WTC11 (cell line): ENCODE results near the gene CYP4F12. TPM values are rescaled to one million over a fixed set of nuclear protein-coding genes. Genes with fewer than 3 reads are reported as not detected.

Source experiments
- ATAC-seq: fragments of 200-7000 bp; cut with Tn5 transposase; 2 replicates; pipeline ENCODE4 v1.10.0; 2021; ENCODE audit warnings: mild to moderate bottlenecking, moderate library complexity
- CTCF ChIA-PET: fragments of 300-600 bp; sonication (Branson Sonifier 250); formaldehyde crosslinking; loops from one replicate; lab custom pipeline; 2021; ENCODE audit warnings: antibody characterized with exemption; lab: Charles Lee
- POLR2A ChIA-PET: fragments of 350-600 bp; sonication (Branson Sonifier 250); formaldehyde crosslinking; loops from one replicate; lab custom pipeline; 2021; ENCODE audit warnings: antibody characterized with exemption; lab: Charles Lee
- DNase-seq: peaks from one replicate; pipeline ENCODE4 v3.0.0; 2021; ENCODE audit warnings: low spot score
- H3K27ac Mint-ChIP-seq: 2 replicates; pipeline ENCODE4 v1.8.0; 2021; ENCODE audit warnings: mixed read lengths
- H3K27me3 Mint-ChIP-seq: 2 replicates; pipeline ENCODE4 v1.8.0; 2021; ENCODE audit warnings: low read depth, mild to moderate bottlenecking, moderate library complexity, mixed read lengths
- H3K36me3 Mint-ChIP-seq: 2 replicates; pipeline ENCODE4 v1.8.0; 2021; ENCODE audit warnings: mixed read lengths
- H3K4me1 Mint-ChIP-seq: 2 replicates; pipeline ENCODE4 v1.8.0; 2022; ENCODE audit warnings: mixed read lengths
- H3K4me3 Mint-ChIP-seq: 2 replicates; pipeline ENCODE4 v1.8.0; 2021; ENCODE audit warnings: mild to moderate bottlenecking, moderate library complexity, mixed read lengths
- H3K9me3 Mint-ChIP-seq: 2 replicates; pipeline ENCODE4 v1.8.0; 2021; ENCODE audit warnings: mixed read lengths
- ATF6 ChIP-seq: sonication (generic); formaldehyde crosslinking; IDR thresholded peaks from 2 replicates; pipeline ENCODE4 v1.8.1; 2023; ENCODE audit warnings: mild to moderate bottlenecking, missing genetic modification reagents
- E2F4 ChIP-seq: sonication (generic); formaldehyde crosslinking; IDR thresholded peaks from 2 replicates; pipeline ENCODE4 v1.8.1; 2022; ENCODE audit warnings: low read depth, mild to moderate bottlenecking, moderate library complexity, missing genetic modification reagents, borderline replicate concordance
- ETV6 ChIP-seq: sonication (generic); formaldehyde crosslinking; IDR thresholded peaks from 2 replicates; pipeline ENCODE4 v1.8.1; 2022; ENCODE audit warnings: mild to moderate bottlenecking, missing genetic modification reagents
- FOXJ3 ChIP-seq: sonication (generic); formaldehyde crosslinking; IDR thresholded peaks from 2 replicates; pipeline ENCODE4 v1.9.0; 2021; ENCODE audit warnings: missing genetic modification reagents, mild to moderate bottlenecking, borderline replicate concordance
- FOXK1 ChIP-seq: sonication (generic); formaldehyde crosslinking; IDR thresholded peaks from 2 replicates; pipeline ENCODE4 v1.8.0; 2022; ENCODE audit warnings: mild to moderate bottlenecking, moderate library complexity, missing genetic modification reagents
- KAT7 ChIP-seq: sonication (generic); formaldehyde crosslinking; IDR thresholded peaks from 2 replicates; pipeline ENCODE4 v1.8.1; 2023; ENCODE audit warnings: missing genetic modification reagents, mild to moderate bottlenecking, borderline replicate concordance
- NFATC4 ChIP-seq: fragments of 250-450 bp; sonication (Bioruptor Pico); IDR thresholded peaks from 2 replicates; pipeline ENCODE4 v1.9.0; 2021; ENCODE audit warnings: mild to moderate bottlenecking
- OVOL2 ChIP-seq: fragments of 250-450 bp; sonication (Bioruptor Pico); IDR thresholded peaks from 2 replicates; pipeline ENCODE4 v1.9.0; 2021; ENCODE audit warnings: mild to moderate bottlenecking, borderline replicate concordance
- RELA ChIP-seq: sonication (generic); formaldehyde crosslinking; IDR thresholded peaks from 2 replicates; pipeline ENCODE4 v1.8.1; 2022; ENCODE audit warnings: missing genetic modification reagents, mild to moderate bottlenecking, borderline replicate concordance
- STAT6 ChIP-seq: sonication (generic); formaldehyde crosslinking; conservative IDR thresholded peaks from 2 replicates; pipeline ENCODE4 v1.8.1; 2023; ENCODE audit warnings: mild to moderate bottlenecking, low read depth, missing genetic modification reagents, moderate library complexity
- TEAD1 ChIP-seq: sonication (generic); formaldehyde crosslinking; IDR thresholded peaks from 2 replicates; pipeline ENCODE4 v1.8.0; 2022; ENCODE audit warnings: mild to moderate bottlenecking, missing genetic modification reagents
- ZNF423 ChIP-seq: fragments of 250-450 bp; sonication (Bioruptor Pico); IDR thresholded peaks from 2 replicates; pipeline ENCODE4 v2.1.2; 2022; ENCODE audit warnings: mild to moderate bottlenecking, moderate library complexity
- ZNF671 ChIP-seq: fragments of 250-450 bp; sonication (Bioruptor Pico); IDR thresholded peaks from 2 replicates; pipeline ENCODE4 v1.8.0; 2021; ENCODE audit warnings: mild to moderate bottlenecking
- total RNA-seq: library from RNA; stranded (reverse); gene quantifications from 3 replicates; pipeline ENCODE4 v1.2.3, GENCODE V29; 2021
- TF ChIP-seq, protein P1 (sequence below): sonication (generic); formaldehyde crosslinking; IDR thresholded peaks from 2 replicates; pipeline ENCODE4 v1.8.1; 2023; ENCODE audit warnings: mild to moderate bottlenecking, missing genetic modification reagents, borderline replicate concordance
- TF ChIP-seq, protein P2 (sequence below): fragments of 250-450 bp; sonication (Bioruptor Pico); IDR thresholded peaks from 2 replicates; pipeline ENCODE4 v1.9.0; 2021; ENCODE audit warnings: moderate library complexity, mild to moderate bottlenecking, inconsistent platforms, borderline replicate concordance

Gene CYP4F12
- total RNA-seq, 1 experiment from 2014 or later: not detected

- TF ChIP-seq, protein P1, sequence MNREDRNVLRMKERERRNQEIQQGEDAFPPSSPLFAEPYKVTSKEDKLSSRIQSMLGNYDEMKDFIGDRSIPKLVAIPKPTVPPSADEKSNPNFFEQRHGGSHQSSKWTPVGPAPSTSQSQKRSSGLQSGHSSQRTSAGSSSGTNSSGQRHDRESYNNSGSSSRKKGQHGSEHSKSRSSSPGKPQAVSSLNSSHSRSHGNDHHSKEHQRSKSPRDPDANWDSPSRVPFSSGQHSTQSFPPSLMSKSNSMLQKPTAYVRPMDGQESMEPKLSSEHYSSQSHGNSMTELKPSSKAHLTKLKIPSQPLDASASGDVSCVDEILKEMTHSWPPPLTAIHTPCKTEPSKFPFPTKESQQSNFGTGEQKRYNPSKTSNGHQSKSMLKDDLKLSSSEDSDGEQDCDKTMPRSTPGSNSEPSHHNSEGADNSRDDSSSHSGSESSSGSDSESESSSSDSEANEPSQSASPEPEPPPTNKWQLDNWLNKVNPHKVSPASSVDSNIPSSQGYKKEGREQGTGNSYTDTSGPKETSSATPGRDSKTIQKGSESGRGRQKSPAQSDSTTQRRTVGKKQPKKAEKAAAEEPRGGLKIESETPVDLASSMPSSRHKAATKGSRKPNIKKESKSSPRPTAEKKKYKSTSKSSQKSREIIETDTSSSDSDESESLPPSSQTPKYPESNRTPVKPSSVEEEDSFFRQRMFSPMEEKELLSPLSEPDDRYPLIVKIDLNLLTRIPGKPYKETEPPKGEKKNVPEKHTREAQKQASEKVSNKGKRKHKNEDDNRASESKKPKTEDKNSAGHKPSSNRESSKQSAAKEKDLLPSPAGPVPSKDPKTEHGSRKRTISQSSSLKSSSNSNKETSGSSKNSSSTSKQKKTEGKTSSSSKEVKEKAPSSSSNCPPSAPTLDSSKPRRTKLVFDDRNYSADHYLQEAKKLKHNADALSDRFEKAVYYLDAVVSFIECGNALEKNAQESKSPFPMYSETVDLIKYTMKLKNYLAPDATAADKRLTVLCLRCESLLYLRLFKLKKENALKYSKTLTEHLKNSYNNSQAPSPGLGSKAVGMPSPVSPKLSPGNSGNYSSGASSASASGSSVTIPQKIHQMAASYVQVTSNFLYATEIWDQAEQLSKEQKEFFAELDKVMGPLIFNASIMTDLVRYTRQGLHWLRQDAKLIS (CRISPR knock-in tag): no peak
- TF ChIP-seq KAT7 (CRISPR knock-in tag): no peak
- TF ChIP-seq, protein P2, sequence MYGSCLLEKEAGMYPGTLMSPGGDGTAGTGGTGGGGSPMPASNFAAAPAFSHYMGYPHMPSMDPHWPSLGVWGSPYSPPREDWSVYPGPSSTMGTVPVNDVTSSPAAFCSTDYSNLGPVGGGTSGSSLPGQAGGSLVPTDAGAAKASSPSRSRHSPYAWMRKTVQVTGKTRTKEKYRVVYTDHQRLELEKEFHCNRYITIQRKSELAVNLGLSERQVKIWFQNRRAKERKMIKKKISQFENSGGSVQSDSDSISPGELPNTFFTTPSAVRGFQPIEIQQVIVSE: no peak
- TF ChIP-seq E2F4 (CRISPR knock-in tag): no peak
- TF ChIP-seq, all 79 proteins: peak for 0
Observed at GRCh38 chr19:15652559-15653278, 20.2 kb upstream of the CYP4F12 start (continued).

DNA sequence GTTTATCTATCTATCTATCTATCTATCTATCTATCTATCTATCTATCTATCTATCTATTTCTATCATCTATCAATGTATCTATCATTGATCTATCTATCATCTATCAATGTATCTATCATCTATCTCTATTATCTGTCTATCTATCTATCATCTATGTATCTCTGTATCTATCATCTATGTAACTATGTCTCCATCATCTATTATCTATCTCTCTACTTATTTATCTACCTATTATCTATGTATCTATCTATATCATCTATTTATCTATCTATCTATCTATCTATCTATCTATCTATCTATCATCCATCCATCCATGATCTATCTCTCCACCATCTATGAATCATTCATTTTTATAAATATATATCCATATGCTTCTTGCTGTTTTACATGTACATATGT lies 16.4 kb upstream of the CYP4F12 start:
- no peak for ATAC-seq
- ChIA-PET POLR2A (no interaction called here), CTCF (no interaction called here)
- no peak for DNase-seq
- Mint-ChIP-seq H3K9me3 (peaks cover 75% of the 10 kb centered on the region), H3K36me3 (peaks cover 36% of the 10 kb centered on the region), H3K27ac (no peak overlapping the region), H3K27me3 (peaks cover 14% of the 10 kb centered on the region), H3K4me3 (no peak overlapping the region), H3K4me1 (no peaks in the 10 kb centered on the region)
- TF ChIP-seq NFATC4 (no peak), FOXK1 (CRISPR knock-in tag) (no peak), RELA (no peak), FOXJ3 (no peak), ZNF423 (CRISPR knock-in tag) (no peak), STAT6 (no peak), ETV6 (CRISPR knock-in tag) (no peak), ATF6 (CRISPR knock-in tag) (no peak), ZNF671 (no peak), TEAD1 (CRISPR knock-in tag) (no peak), OVOL2 (CRISPR knock-in tag) (no peak)
- TF ChIP-seq, protein P2: no peak
